Endodermal cell (in vitro differentiated cells): Measurements from ENCODE around the gene CFL1. TPM values are rescaled to one million over a fixed set of nuclear protein-coding genes. Genes with fewer than 3 reads are reported as not detected.

Experiments
- DNase-seq: peaks from one replicate; pipeline ENCODE4 v3.0.0-alpha.2; 2017
- H3K27ac ChIP-seq: 2 replicates; pipeline ENCODE4 v1.5.1; 2013; ENCODE audit warnings: mild to moderate bottlenecking, low read depth, low read length, moderate library complexity
- H3K27me3 ChIP-seq: 2 replicates; pipeline ENCODE4 v1.6.1; 2013; ENCODE audit warnings: mild to moderate bottlenecking, low read length, moderate library complexity; ENCODE audit not compliant: insufficient read depth, control insufficient read depth, poor library complexity, severe bottlenecking
- H3K36me3 ChIP-seq: 2 replicates; pipeline ENCODE4 v1.7.0; 2013; ENCODE audit warnings: mild to moderate bottlenecking, low read length, moderate library complexity; ENCODE audit not compliant: control insufficient read depth, insufficient read depth
- H3K4me1 ChIP-seq: one replicate; pipeline ENCODE4 v1.7.0; 2013; ENCODE audit warnings: low read length; ENCODE audit not compliant: control insufficient read depth, insufficient read depth
- H3K4me3 ChIP-seq: 2 replicates; pipeline ENCODE4 v1.5.1; 2013; ENCODE audit warnings: mild to moderate bottlenecking, low read length, moderate library complexity
- H3K9ac ChIP-seq: 2 replicates; pipeline ENCODE4 v1.6.1; 2013; ENCODE audit warnings: mild to moderate bottlenecking, low read length, moderate library complexity; ENCODE audit not compliant: poor library complexity, severe bottlenecking; ENCODE audit errors: extremely low read depth
- H3K9me3 ChIP-seq: 2 replicates; pipeline ENCODE4 v1.6.1; 2013; ENCODE audit warnings: mild to moderate bottlenecking, low read length, moderate library complexity; ENCODE audit not compliant: control insufficient read depth
- H3K27ac Mint-ChIP-seq: 2 replicates; pipeline ENCODE4 v1.8.0; 2020; ENCODE audit warnings: mixed read lengths
- H3K27me3 Mint-ChIP-seq: 2 replicates; pipeline ENCODE4 v1.8.0; 2021; ENCODE audit warnings: mild to moderate bottlenecking, mixed read lengths; ENCODE audit not compliant: insufficient read depth
- H3K36me3 Mint-ChIP-seq: 2 replicates; pipeline ENCODE4 v1.8.0; 2020; ENCODE audit warnings: low read depth, mixed read lengths
- H3K4me1 Mint-ChIP-seq: 2 replicates; pipeline ENCODE4 v1.8.0; 2020; ENCODE audit warnings: mixed read lengths
- H3K4me3 Mint-ChIP-seq: 2 replicates; pipeline ENCODE4 v1.8.0; 2020; ENCODE audit warnings: mild to moderate bottlenecking, moderate library complexity, mixed read lengths
- H3K9me3 Mint-ChIP-seq: 2 replicates; pipeline ENCODE4 v1.8.0; 2020; ENCODE audit warnings: mild to moderate bottlenecking, mixed read lengths
- WGBS, 2 experiments: methylation state at CpG; one replicate each; pipeline versions ENCODE4 v1.1.5 to v1.1.7; 2013; ENCODE audit warnings: missing lambda C conversion rate in 2 of 2, mixed read lengths in 1 of 2; ENCODE audit not compliant: insufficient coverage in 1 of 2, insufficient read length in 1 of 2; 5-methylcytosine and 5-hydroxymethylcytosine counted together
- total RNA-seq, 2 donors: library from RNA; stranded (reverse); fragmentation: NEBNext Ultra II Directional in 1 of 2; extraction: Animal tissue kit (Norgen Biotek cat#: 25700) in 1 of 2; gene quantifications; 2 replicates in 1 of 2; 3 replicates in 1 of 2; pipeline ENCODE4 v1.2.1, GENCODE V29; 2021
- TF ChIP-seq, protein P1 (sequence below): fragments of 200-600 bp; sonication (generic); conservative IDR thresholded peaks from 2 replicates; pipeline ENCODE4 v1.5.0; 2021; ENCODE audit warnings: antibody characterized with exemption, mild to moderate bottlenecking

The CFL1 gene
- total RNA-seq, 2 donors from 2014 or later: 1,218 to 1,284 TPM

- DNase-seq: no peak
- H3K27ac ChIP-seq: no peak overlapping the region
- H3K9me3 Mint-ChIP-seq: no peaks in the 10 kb centered on the region
- 82 to 96% methylated on average over 3 of the region's 3 CpGs for WGBS, 2 experiments
- peaks cover 4% of the 10 kb centered on the region for H3K4me1 Mint-ChIP-seq
- no peak overlapping the region for H3K27ac Mint-ChIP-seq
- H3K9me3 ChIP-seq: no peaks in the 10 kb centered on the region
- no peak overlapping the region for H3K4me3 Mint-ChIP-seq
- no peaks in the 10 kb centered on the region for H3K36me3 ChIP-seq
- peaks cover 12% of the 10 kb centered on the region for H3K27me3 Mint-ChIP-seq
- no peak overlapping the region for H3K9ac ChIP-seq
- peak overlapping the region; percentile 51 for H3K4me3 ChIP-seq
- H3K27me3 ChIP-seq: no peaks in the 10 kb centered on the region
- H3K4me1 ChIP-seq: peaks cover 5% of the 10 kb centered on the region
- TF ChIP-seq, protein P1, sequence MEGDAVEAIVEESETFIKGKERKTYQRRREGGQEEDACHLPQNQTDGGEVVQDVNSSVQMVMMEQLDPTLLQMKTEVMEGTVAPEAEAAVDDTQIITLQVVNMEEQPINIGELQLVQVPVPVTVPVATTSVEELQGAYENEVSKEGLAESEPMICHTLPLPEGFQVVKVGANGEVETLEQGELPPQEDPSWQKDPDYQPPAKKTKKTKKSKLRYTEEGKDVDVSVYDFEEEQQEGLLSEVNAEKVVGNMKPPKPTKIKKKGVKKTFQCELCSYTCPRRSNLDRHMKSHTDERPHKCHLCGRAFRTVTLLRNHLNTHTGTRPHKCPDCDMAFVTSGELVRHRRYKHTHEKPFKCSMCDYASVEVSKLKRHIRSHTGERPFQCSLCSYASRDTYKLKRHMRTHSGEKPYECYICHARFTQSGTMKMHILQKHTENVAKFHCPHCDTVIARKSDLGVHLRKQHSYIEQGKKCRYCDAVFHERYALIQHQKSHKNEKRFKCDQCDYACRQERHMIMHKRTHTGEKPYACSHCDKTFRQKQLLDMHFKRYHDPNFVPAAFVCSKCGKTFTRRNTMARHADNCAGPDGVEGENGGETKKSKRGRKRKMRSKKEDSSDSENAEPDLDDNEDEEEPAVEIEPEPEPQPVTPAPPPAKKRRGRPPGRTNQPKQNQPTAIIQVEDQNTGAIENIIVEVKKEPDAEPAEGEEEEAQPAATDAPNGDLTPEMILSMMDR: no peak
- H3K36me3 Mint-ChIP-seq: no peaks in the 10 kb centered on the region
Observed at GRCh38 chr11:65843811-65844210, 14.2 kb downstream of the CFL1 start.

DNA sequence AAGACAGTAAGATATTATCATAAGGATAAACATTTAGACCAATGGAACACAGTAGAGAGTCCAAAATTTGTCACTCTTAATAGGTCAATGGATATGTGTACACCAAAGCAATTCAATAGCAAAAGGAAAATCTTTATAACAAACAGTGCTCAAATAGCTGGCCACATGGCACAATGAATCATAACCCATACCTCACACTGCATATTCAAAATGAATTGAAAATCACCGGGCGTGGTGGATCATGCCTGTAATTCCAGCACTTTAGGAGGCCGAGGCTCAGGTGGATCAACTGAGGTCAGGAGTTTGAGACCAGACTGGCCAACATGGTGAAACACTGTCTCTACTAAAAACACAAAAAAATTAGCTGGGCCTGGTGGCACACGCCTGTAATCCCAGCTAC is 15.8 kb downstream of the CFL1 start:
- Histone ChIP-seq H3K9me3 (no peaks in the 10 kb centered on the region), H3K36me3 (no peaks in the 10 kb centered on the region), H3K27ac (no peak overlapping the region), H3K4me3 (no peak overlapping the region), H3K27me3 (no peaks in the 10 kb centered on the region), H3K9ac (no peak overlapping the region), H3K4me1 (peaks cover 5% of the 10 kb centered on the region)
- peaks cover 4% of the 10 kb centered on the region for H3K4me1 Mint-ChIP-seq
- TF ChIP-seq, protein P1: no peak
- no peaks in the 10 kb centered on the region for H3K36me3 Mint-ChIP-seq
- no peak for DNase-seq
- H3K27ac Mint-ChIP-seq: no peak overlapping the region
- no peak overlapping the region for H3K4me3 Mint-ChIP-seq
- H3K9me3 Mint-ChIP-seq: peaks cover 2% of the 10 kb centered on the region
- 94 to 100% methylated on average over 4 of the region's 4 CpGs for WGBS, 2 experiments
- peaks cover 6% of the 10 kb centered on the region for H3K27me3 Mint-ChIP-seq

DNA sequence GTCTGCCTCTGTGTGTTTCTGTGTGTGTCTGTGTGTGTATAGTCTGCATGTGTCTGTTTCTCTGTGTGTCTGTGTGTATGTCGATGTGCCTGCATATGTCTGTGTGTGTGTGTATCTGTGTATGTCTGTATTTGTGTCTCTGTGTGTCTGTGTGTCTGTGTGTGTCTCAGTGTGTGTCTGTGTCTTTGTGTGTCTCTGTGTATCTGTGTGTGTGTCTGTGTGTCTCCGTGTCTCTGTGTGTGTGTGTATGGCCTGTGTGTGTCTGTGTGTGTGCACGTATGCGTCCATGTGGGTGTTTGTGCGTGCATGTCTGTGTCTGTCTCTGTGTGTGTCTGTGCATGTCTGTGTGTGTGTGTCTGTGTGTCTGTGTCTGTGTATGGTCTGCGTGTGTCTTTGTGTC is 23.8 kb downstream of the CFL1 start:
- H3K36me3 Mint-ChIP-seq: no peaks in the 10 kb centered on the region
- peaks cover 5% of the 10 kb centered on the region for H3K9me3 Mint-ChIP-seq
- no peak for DNase-seq
- TF ChIP-seq, protein P1: no peak
- no peak overlapping the region for H3K4me3 Mint-ChIP-seq
- peak overlapping the region; percentile 79 for H3K4me3 ChIP-seq
- H3K27me3 Mint-ChIP-seq: peaks cover 24% of the 10 kb centered on the region
- no peaks in the 10 kb centered on the region for H3K4me1 ChIP-seq
- H3K27me3 ChIP-seq: peaks cover 11% of the 10 kb centered on the region
- 57 to 67% methylated on average over 3 to 6 of the region's 6 CpGs for WGBS, 2 experiments
- no peaks in the 10 kb centered on the region for H3K9me3 ChIP-seq
- H3K27ac ChIP-seq: no peak overlapping the region
- no peak overlapping the region for H3K9ac ChIP-seq
- no peak overlapping the region for H3K27ac Mint-ChIP-seq
- H3K4me1 Mint-ChIP-seq: peaks cover 4% of the 10 kb centered on the region
- no peaks in the 10 kb centered on the region for H3K36me3 ChIP-seq
